ENCODE results near the gene KCNJ9.

The KCNJ9 gene

GRCh38 chr1:160089883-160090282, 8.5 kb downstream of the KCNJ9 start:
- Histone ChIP-seq H3K36me3 (ENCODE audit: insufficient read depth, low read length) (peaks cover 47% of the 10 kb centered on the region), H3K9me3 (ENCODE audit: insufficient read depth, low read length, severe bottlenecking) (no peaks in the 10 kb centered on the region), H3K27me3 (ENCODE audit: insufficient read depth, low read length, poor library complexity) (no peaks in the 10 kb centered on the region), H3K27ac (ENCODE audit: low read length) (no peak overlapping the region), H3K4me2 (ENCODE audit: insufficient read depth, low read length) (no peak overlapping the region), H4K20me1 (ENCODE audit: insufficient read depth, low read length) (peaks cover 15% of the 10 kb centered on the region), H3K79me2 (ENCODE audit: insufficient read depth, low read length) (no peaks in the 10 kb centered on the region), H3K4me3 (ENCODE audit: low read depth in 1 of 2, low read length in 2 of 2) (no peak overlapping the region), H2AFZ (ENCODE audit: low read depth, low read length) (no peak overlapping the region), H3K4me1 (ENCODE audit: insufficient read depth, low read length) (no peaks in the 10 kb centered on the region), H3K9ac (ENCODE audit: low read depth, low read length) (no peak overlapping the region)
- no peak for DNase-seq
- no peak for ATAC-seq (ENCODE audit: insufficient read depth, low read depth)
- no peak for TF ChIP-seq CTCF (IDR thresholded peaks at IDR 0.05; ENCODE audit: borderline replicate concordance, extremely low read depth, low read length, poor library complexity, severe bottlenecking)
- no peak for TF ChIP-seq EZH2 (IDR thresholded peaks at IDR 0.05; ENCODE audit: borderline replicate concordance, low read depth, low read length, severe bottlenecking)

GRCh38 chr1:160090760-160091159, 9.4 kb downstream of the KCNJ9 start:
- Histone ChIP-seq H3K36me3 (ENCODE audit: insufficient read depth, low read length) (peaks cover 53% of the 10 kb centered on the region), H3K9me3 (ENCODE audit: insufficient read depth, low read length, severe bottlenecking) (no peaks in the 10 kb centered on the region), H3K27me3 (ENCODE audit: insufficient read depth, low read length, poor library complexity) (no peaks in the 10 kb centered on the region), H3K4me1 (ENCODE audit: insufficient read depth, low read length) (0 out of 2 replicates have a peak, but pooled peaks cover 1% of the 10 kb centered on the region), H3K79me2 (ENCODE audit: insufficient read depth, low read length) (peaks cover 5% of the 10 kb centered on the region; the same call in 1 of the 2 replicates), H4K20me1 (ENCODE audit: insufficient read depth, low read length) (peaks cover 24% of the 10 kb centered on the region), H2AFZ (ENCODE audit: low read depth, low read length) (no peak overlapping the region), H3K4me2 (ENCODE audit: insufficient read depth, low read length) (no peak overlapping the region), H3K9ac (ENCODE audit: low read depth, low read length) (no peak overlapping the region), H3K4me3 (ENCODE audit: low read depth in 1 of 2, low read length in 2 of 2) (no peak overlapping the region), H3K27ac (ENCODE audit: low read length) (no peak overlapping the region)
- ATAC-seq (ENCODE audit: insufficient read depth, low read depth), result no peak
- DNase-seq, result no peak
- TF ChIP-seq EZH2 (IDR thresholded peaks at IDR 0.05; ENCODE audit: borderline replicate concordance, low read depth, low read length, severe bottlenecking) (no peak), CTCF (IDR thresholded peaks at IDR 0.05; ENCODE audit: borderline replicate concordance, extremely low read depth, low read length, poor library complexity, severe bottlenecking) (no peak)

GRCh38 chr1:160091666-160092223, 10.4 kb downstream of the KCNJ9 start:
- no peak for TF ChIP-seq CTCF (IDR thresholded peaks at IDR 0.05; ENCODE audit: borderline replicate concordance, extremely low read depth, low read length, poor library complexity, severe bottlenecking)
- Histone ChIP-seq H4K20me1 (ENCODE audit: insufficient read depth, low read length) (peaks cover 33% of the 10 kb centered on the region), H3K27ac (ENCODE audit: low read length) (no peak overlapping the region), H3K4me2 (ENCODE audit: insufficient read depth, low read length) (no peak overlapping the region), H3K36me3 (ENCODE audit: insufficient read depth, low read length) (peaks cover 53% of the 10 kb centered on the region), H3K4me3 (ENCODE audit: low read depth in 1 of 2, low read length in 2 of 2) (no peak overlapping the region), H3K4me1 (ENCODE audit: insufficient read depth, low read length) (peaks cover 11% of the 10 kb centered on the region), H2AFZ (ENCODE audit: low read depth, low read length) (no peak overlapping the region), H3K9ac (ENCODE audit: low read depth, low read length) (no peak overlapping the region), H3K27me3 (ENCODE audit: insufficient read depth, low read length, poor library complexity) (no peaks in the 10 kb centered on the region), H3K79me2 (ENCODE audit: insufficient read depth, low read length) (peaks cover 15% of the 10 kb centered on the region), H3K9me3 (ENCODE audit: insufficient read depth, low read length, severe bottlenecking) (no peaks in the 10 kb centered on the region)
- no peak for DNase-seq
- ATAC-seq (ENCODE audit: insufficient read depth, low read depth), result no peak

Data from DND-41 (cell line).